Measurements from ENCODE around the gene MFGE8. TPM values are rescaled to one million over a fixed set of nuclear protein-coding genes. Genes with fewer than 3 reads are reported as not detected.
A peak's percentile ranks its signal among the peaks of the same experiment; 100 is the strongest.

MFGE8 gene
- polyA plus RNA-seq, 1 donor: 164 TPM

GRCh38 chr15:88920186-88920891, 7.2 kb upstream of the MFGE8 start:
- DNase-seq (ENCODE audit: low read depth): no peak

DNA sequence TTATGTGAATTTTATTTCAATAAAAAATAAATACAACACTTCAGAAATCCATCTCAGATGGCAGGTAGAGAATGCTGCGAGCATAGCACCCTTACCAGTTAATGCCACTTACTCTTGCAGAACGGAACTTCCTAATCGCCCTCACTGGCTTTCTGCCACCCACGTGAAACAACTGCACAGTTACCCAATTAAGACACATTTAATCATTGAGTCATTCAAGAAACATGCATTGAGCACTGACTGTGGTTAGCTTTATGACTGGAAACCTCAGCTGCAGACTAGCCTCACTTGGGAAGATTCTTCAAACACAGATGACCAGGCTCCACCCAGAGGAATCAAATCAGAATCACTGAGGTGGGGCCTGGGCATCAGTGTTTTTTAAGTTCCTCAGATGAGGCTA, 5.6 kb upstream of the MFGE8 start:
- DNase-seq (ENCODE audit: low read depth): no peak

GRCh38 chr15:88917760-88918159, 4.6 kb upstream of the MFGE8 start:
- no peak for DNase-seq (ENCODE audit: low read depth)

GRCh38 chr15:88915354-88915753, 2.2 kb upstream of the MFGE8 start:
- no peak for DNase-seq (ENCODE audit: low read depth)

GRCh38 chr15:88913850-88914169, 631 bp upstream of the MFGE8 start:
- no peak for DNase-seq (ENCODE audit: low read depth)

- DNase-seq (ENCODE audit: low read depth): no peak
Measured at GRCh38 chr15:88912500-88912921, 668 bp downstream of the MFGE8 start.

DNA sequence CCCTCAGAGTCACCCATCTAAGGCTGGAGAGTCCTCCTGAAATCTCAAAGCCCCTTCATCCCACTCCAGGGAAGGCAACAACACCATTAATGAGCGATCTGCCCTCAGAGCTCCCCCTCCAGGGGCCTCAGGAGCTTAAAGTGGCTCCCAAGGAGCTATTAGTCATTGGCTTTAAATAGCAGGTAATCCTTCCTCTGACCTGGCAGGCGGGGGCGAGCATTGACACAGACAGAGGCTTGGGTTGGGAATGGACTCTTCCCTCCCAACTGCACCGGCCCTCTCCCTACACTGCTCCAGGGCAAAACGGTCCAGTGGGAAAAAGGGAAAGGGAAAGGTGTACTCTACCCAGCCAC, 1.4 kb downstream of the MFGE8 start:
- no peak for DNase-seq (ENCODE audit: low read depth)

- no peak for DNase-seq (ENCODE audit: low read depth)
Measured at GRCh38 chr15:88909956-88910831, 3.0 kb downstream of the MFGE8 start.

GRCh38 chr15:88908697-88909621, 4.2 kb downstream of the MFGE8 start:
- no peak for DNase-seq (ENCODE audit: low read depth)

GRCh38 chr15:88908123-88908522, 5.1 kb downstream of the MFGE8 start:
- no peak for DNase-seq (ENCODE audit: low read depth)

- no peak for DNase-seq (ENCODE audit: low read depth)
Measured at GRCh38 chr15:88907111-88907510, 6.1 kb downstream of the MFGE8 start.

DNA sequence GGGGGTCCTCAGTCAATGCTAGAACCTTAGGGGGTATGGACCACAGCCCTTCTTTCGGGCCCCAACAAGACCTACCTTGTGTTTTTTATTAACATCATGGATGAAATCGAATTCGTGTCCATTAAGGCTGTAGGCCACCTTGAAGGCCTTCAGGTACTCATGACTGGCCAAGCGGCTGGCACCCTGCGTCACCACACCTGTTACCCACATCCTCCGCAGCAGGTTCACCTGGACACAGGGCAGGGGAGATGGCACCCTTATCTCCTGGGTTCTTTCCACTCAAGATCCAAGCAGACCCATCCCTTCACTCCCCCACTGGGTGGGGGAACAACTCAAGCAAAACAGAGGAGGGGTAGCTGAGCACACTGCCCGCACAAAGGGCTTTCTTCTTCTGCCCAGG, 6.6 kb downstream of the MFGE8 start:
- no peak for DNase-seq (ENCODE audit: low read depth)

- no peak for DNase-seq (ENCODE audit: low read depth)
Measured at GRCh38 chr15:88906130-88906529, 7.0 kb downstream of the MFGE8 start.

- DNase-seq (ENCODE audit: low read depth): no peak
Measured at GRCh38 chr15:88905576-88905975, 7.6 kb downstream of the MFGE8 start.

GRCh38 chr15:88904624-88905327, 8.4 kb downstream of the MFGE8 start:
- peak; percentile 58 for DNase-seq (ENCODE audit: low read depth)

DNA sequence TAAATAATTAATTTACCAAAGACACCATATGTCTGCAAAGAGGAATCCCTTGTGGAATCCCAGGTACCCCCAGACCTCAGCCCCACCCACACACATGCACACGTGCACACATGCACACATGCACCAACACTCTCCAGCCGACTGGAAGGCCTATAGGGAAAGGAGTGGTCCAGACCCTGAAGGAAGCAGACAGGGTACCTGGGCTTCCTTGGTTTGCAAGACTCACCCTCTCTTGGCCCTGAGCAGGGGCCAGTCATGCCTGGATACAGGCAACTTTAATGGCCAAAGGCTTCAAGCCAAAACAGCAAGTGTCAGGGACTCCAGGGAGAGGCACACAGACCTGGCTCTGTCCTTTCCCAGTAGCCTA, 8.9 kb downstream of the MFGE8 start:
- no peak for DNase-seq (ENCODE audit: low read depth)

GRCh38 chr15:88902846-88903245, 10.3 kb downstream of the MFGE8 start:
- DNase-seq (ENCODE audit: low read depth): no peak

DNA sequence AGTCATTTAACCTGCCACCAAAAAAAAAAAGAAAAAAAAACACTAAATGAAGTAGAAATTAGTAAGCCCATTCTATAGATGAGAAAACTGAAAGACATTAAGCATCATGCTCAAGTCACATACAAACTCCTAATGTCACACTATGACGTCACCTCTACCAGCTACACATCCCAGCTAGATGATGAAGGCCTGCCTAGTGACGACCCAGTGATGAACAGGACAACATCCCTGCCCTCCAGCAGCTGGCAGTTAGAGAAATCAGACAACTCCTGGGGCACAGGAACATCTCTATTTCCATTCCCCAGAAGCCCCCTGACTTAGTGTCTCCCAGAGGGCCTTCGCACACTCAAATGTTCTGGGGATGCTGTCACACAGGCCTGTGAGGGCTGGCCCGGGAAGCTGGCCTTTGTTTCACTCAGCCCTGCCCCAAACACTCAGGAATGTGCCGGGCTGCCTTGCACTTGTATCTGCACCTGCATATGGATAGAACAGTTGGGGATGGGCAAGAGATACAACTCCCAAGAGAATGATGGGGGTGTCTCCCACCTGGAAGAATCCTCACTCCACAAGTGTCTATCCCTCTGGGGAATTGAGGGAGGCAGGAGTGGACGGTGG, 10.9 kb downstream of the MFGE8 start:
- no peak for DNase-seq (ENCODE audit: low read depth)

GRCh38 chr15:88901508-88902220, 11.5 kb downstream of the MFGE8 start:
- DNase-seq (ENCODE audit: low read depth): no peak

GRCh38 chr15:88900982-88901418, 12.2 kb downstream of the MFGE8 start:
- DNase-seq (ENCODE audit: low read depth): no peak
